ENCODE data around the gene SYCE3.

GRCh38 chr22:50530877-50531545, 31.7 kb downstream of the SYCE3 start:
- TF ChIP-seq ZNF70 (CRISPR knock-in tag; IDR thresholded peaks at IDR 0.05) (no peak), ZFP30 (CRISPR knock-in tag; IDR thresholded peaks at IDR 0.05) (no peak), TOX (CRISPR knock-in tag; IDR thresholded peaks at IDR 0.05; ENCODE audit: borderline replicate concordance) (no peak), RARB (CRISPR knock-in tag; IDR thresholded peaks at IDR 0.05) (no peak)

Data from SK-N-SH treated with all-trans-retinoic acid at 6 μM for 48 hours (cell line).